Mucosa of descending colon (tissue), 3 donors: Measurements from ENCODE around the gene CCDC116. TPM values are rescaled to one million over a fixed set of nuclear protein-coding genes. Genes with fewer than 3 reads are reported as not detected.

Source experiments
- ATAC-seq: fragments of 200-7000 bp; cut with Tn5 transposase; one replicate; pipeline ENCODE4 v1.9.1; 2020; ENCODE audit warnings: mild to moderate bottlenecking, moderate library complexity
- DNase-seq, 3 donors: peaks; one replicate each; pipeline ENCODE4 v3.0.0-alpha.2; 2020
- H3K36me3 ChIP-seq: fragments of 200-600 bp; one replicate; pipeline ENCODE4 v1.8.0; 2021; ENCODE audit warnings: low read depth, mild to moderate bottlenecking
- H3K4me1 ChIP-seq: fragments of 200-600 bp; one replicate; pipeline ENCODE4 v1.8.0; 2021; ENCODE audit warnings: low read depth, mild to moderate bottlenecking
- H3K4me3 ChIP-seq: fragments of 200-600 bp; one replicate; pipeline ENCODE4 v1.8.0; 2021; ENCODE audit warnings: mild to moderate bottlenecking
- H3K9me3 ChIP-seq: fragments of 200-600 bp; one replicate; pipeline ENCODE4 v1.8.0; 2021; ENCODE audit warnings: mild to moderate bottlenecking
- CTCF ChIP-seq: fragments of 200-600 bp; IDR thresholded peaks from one replicate; pipeline ENCODE4 v1.8.0; 2022; ENCODE audit warnings: antibody characterized with exemption, mild to moderate bottlenecking
- intact Hi-C, 2 donors: fragments of 100-400 bp; cut with DNase I in 1 of 2; cut with micrococcal nuclease in 1 of 2; formaldehyde crosslinking; loops; one replicate each; pipeline versions ENCODE4 v1.11.0 to v1.11.1; 2022; cut with DNase I, micrococcal nuclease
- total RNA-seq, 3 donors: library from RNA; stranded (reverse); fragmentation: NEBNext Ultra II Directional in 2 of 3; extraction: Animal tissue kit (Norgen Biotek cat#: 25700) in 2 of 3; gene quantifications; one replicate each; pipeline versions ENCODE4 v1.2.1 to v1.2.4, GENCODE V29; 2021 to 2023
- donor health status: DM: no; HTN: no; CAD: no; lungs with moderate emphysema.
- donor health status: DM: no; HTN: no; CAD: no.
- donor health status: DM: no; HTN: yes; CAD: no.

CCDC116 gene
- total RNA-seq, 3 donors from 2014 or later = 0.22 to 0.89 (median 0.26) TPM

GRCh38 chr22:21659864-21660525 is 27.4 kb downstream of the CCDC116 start:
- H3K4me3 ChIP-seq = no peak overlapping the region
- no peak for TF ChIP-seq CTCF
- no peaks in the 10 kb centered on the region for H3K36me3 ChIP-seq
- intact Hi-C loops = no loop called here
- H3K4me1 ChIP-seq = peaks cover 9% of the 10 kb centered on the region
- ATAC-seq = no peak
- DNase-seq = no peak
- H3K9me3 ChIP-seq = no peaks in the 10 kb centered on the region

GRCh38 chr22:21660904-21661303 is 28.3 kb downstream of the CCDC116 start:
- no peaks in the 10 kb centered on the region for H3K36me3 ChIP-seq
- intact Hi-C loops = no loop called here
- no peaks in the 10 kb centered on the region for H3K9me3 ChIP-seq
- peaks cover 13% of the 10 kb centered on the region for H3K4me1 ChIP-seq
- ATAC-seq (no peak), DNase-seq (no peak)
- TF ChIP-seq CTCF = no peak
- no peak overlapping the region for H3K4me3 ChIP-seq

GRCh38 chr22:21661991-21662390 is 29.4 kb downstream of the CCDC116 start:
- no peak for TF ChIP-seq CTCF
- ATAC-seq = no peak

GRCh38 chr22:21663738-21664137 is 31.2 kb downstream of the CCDC116 start:
- H3K36me3 ChIP-seq = no peaks in the 10 kb centered on the region
- H3K9me3 ChIP-seq = no peaks in the 10 kb centered on the region
- peaks cover 9% of the 10 kb centered on the region for H3K4me1 ChIP-seq
- ATAC-seq = no peak
- no peak for DNase-seq
- H3K4me3 ChIP-seq = no peak overlapping the region
- TF ChIP-seq CTCF = no peak
- intact Hi-C loops = no loop called here

More at GRCh38 chr22:21661991-21662390, 29.4 kb downstream of the CCDC116 start:
- H3K36me3 ChIP-seq = no peaks in the 10 kb centered on the region
- no peaks in the 10 kb centered on the region for H3K9me3 ChIP-seq
- no peak overlapping the region for H3K4me3 ChIP-seq
- DNase-seq = no peak
- peaks cover 17% of the 10 kb centered on the region for H3K4me1 ChIP-seq
- intact Hi-C loops = no loop called here

GRCh38 chr22:21665047-21665851 is 32.7 kb downstream of the CCDC116 start:
- Histone ChIP-seq H3K4me3 (no peak overlapping the region), H3K9me3 (no peaks in the 10 kb centered on the region), H3K4me1 (peaks cover 9% of the 10 kb centered on the region), H3K36me3 (no peaks in the 10 kb centered on the region)
- ATAC-seq (no peak), DNase-seq (no peak)
- TF ChIP-seq CTCF = no peak
- intact Hi-C loops = no loop called here
